Endothelial cell of umbilical vein (primary cell): ENCODE measurements around the gene NR6A1. TPM values are rescaled to one million over a fixed set of nuclear protein-coding genes. Genes with fewer than 3 reads are reported as not detected.

Experiments
- BruUV-seq: library from RNA; stranded (reverse); fragments of 400-500 nt; replicated peaks from 2 replicates; lab custom pipeline; 2021; lab: Mats Ljungman, UMichigan
- CTCF ChIA-PET: fragments of 300-600, 350-600 bp; sonication (Branson Sonifier 250); formaldehyde crosslinking; loops from one replicate; lab custom pipeline; 2021; ENCODE audit warnings: antibody characterized with exemption, inconsistent platforms; lab: Charles Lee
- POLR2A ChIA-PET: fragments of 300-600, 350-600 bp; sonication (Branson Sonifier 250); formaldehyde crosslinking; loops from one replicate; lab custom pipeline; 2021; ENCODE audit warnings: antibody characterized with exemption, inconsistent platforms; lab: Charles Lee
- DNase-seq: peaks from one replicate; pipeline ENCODE4 v3.0.0-alpha.2; 2011; ENCODE audit warnings: low read depth, low spot score
- FAIRE-seq: peaks from 2 replicates; lab custom pipeline; 2011; peaks lifted over from hg19 to GRCh38; lab: Jason Lieb, UNC
- H2AFZ ChIP-seq: 2 replicates; pipeline ENCODE4 v1.6.0; 2012; ENCODE audit warnings: low read depth, low read length, control low read depth, inconsistent platforms
- H3K27ac ChIP-seq: 2 replicates; pipeline ENCODE4 v1.5.1; 2011; ENCODE audit warnings: low read depth, mild to moderate bottlenecking, control low read depth, low read length, moderate library complexity; ENCODE audit not compliant: insufficient read depth
- H3K27me3 ChIP-seq, 2 experiments: 2 replicates each; pipeline versions ENCODE4 v1.6.0 to v1.6.1; 2011; ENCODE audit warnings: low read length in 2 of 2, mixed read lengths in 1 of 2; ENCODE audit not compliant: control insufficient read depth in 2 of 2, insufficient read depth in 2 of 2
- H3K36me3 ChIP-seq, 2 experiments: 2 replicates in 1 of 2; 3 replicates in 1 of 2; pipeline ENCODE4 v1.5.1; 2011; ENCODE audit warnings: low read length in 2 of 2, mild to moderate bottlenecking in 1 of 2, moderate library complexity in 1 of 2; ENCODE audit not compliant: control insufficient read depth in 2 of 2, insufficient read depth in 2 of 2; ENCODE audit errors: extremely low read depth in 1 of 2
- H3K4me1 ChIP-seq: 3 replicates; pipeline ENCODE4 v1.5.1; 2011; ENCODE audit warnings: mild to moderate bottlenecking, low read length; ENCODE audit not compliant: control insufficient read depth, insufficient read depth; ENCODE audit errors: extremely low read depth
- H3K4me2 ChIP-seq: 2 replicates; pipeline ENCODE4 v1.6.1; 2011; ENCODE audit warnings: low read length, control low read depth, mixed read lengths; ENCODE audit not compliant: insufficient read depth
- H3K4me3 ChIP-seq, 3 experiments: fragments of 200-600 bp in 1 of 3; sonication (generic), shearing (Covaris generic) in 1 of 3; replicated peaks in 1 of 3; 2 replicates each; pipeline ENCODE4 v1.5.1; 2011 to 2016; ENCODE audit warnings: control low read depth in 3 of 3, low read length in 3 of 3, mild to moderate bottlenecking in 2 of 3, inconsistent platforms in 1 of 3, low read depth in 1 of 3, moderate library complexity in 1 of 3; ENCODE audit not compliant: insufficient read depth in 1 of 3
- H3K79me2 ChIP-seq: 2 replicates; pipeline ENCODE4 v1.6.0; 2012; ENCODE audit warnings: low read length, inconsistent platforms; ENCODE audit not compliant: control insufficient read depth, insufficient read depth
- H3K9ac ChIP-seq: replicated peaks from 2 replicates; pipeline ENCODE3; 2011; ENCODE audit warnings: low read length, control low read depth; ENCODE audit not compliant: insufficient read depth; ENCODE audit errors: extremely low read depth
- H3K9me1 ChIP-seq: replicated peaks from 3 replicates; pipeline ENCODE4 v1.6.0; 2011; ENCODE audit warnings: mild to moderate bottlenecking, low read length; ENCODE audit not compliant: control insufficient read depth, insufficient read depth; ENCODE audit errors: extremely low read depth
- H3K9me3 ChIP-seq: replicated peaks from 2 replicates; pipeline ENCODE4 v1.5.1; 2012; ENCODE audit warnings: low read length, inconsistent platforms; ENCODE audit not compliant: control insufficient read depth, insufficient read depth
- H4K20me1 ChIP-seq: replicated peaks from 2 replicates; pipeline ENCODE3; 2011; ENCODE audit warnings: mild to moderate bottlenecking, low read length; ENCODE audit not compliant: control insufficient read depth, insufficient read depth; ENCODE audit errors: extremely low read depth
- CTCF ChIP-seq, 2 donors: IDR thresholded peaks; 1 replicate in 1 of 2; 2 replicates in 1 of 2; pipeline ENCODE4 v1.5.1; 2011; ENCODE audit warnings: low read length in 2 of 2, mild to moderate bottlenecking in 2 of 2, moderate library complexity in 2 of 2, control low read depth in 1 of 2, inconsistent platforms in 1 of 2, low read depth in 1 of 2; ENCODE audit not compliant: insufficient read depth in 1 of 2; ENCODE audit errors: extremely low read depth in 1 of 2
- EZH2 ChIP-seq: IDR thresholded peaks from 2 replicates; pipeline ENCODE4 v1.6.1; 2012; ENCODE audit warnings: borderline replicate concordance, low read depth, mild to moderate bottlenecking, moderate library complexity, low read length, inconsistent platforms; ENCODE audit not compliant: severe bottlenecking
- FOS ChIP-seq: IDR thresholded peaks from 2 replicates; pipeline ENCODE4 v1.6.1; 2011; ENCODE audit warnings: mild to moderate bottlenecking, low read length, moderate library complexity, borderline replicate concordance; ENCODE audit not compliant: insufficient read depth
- GATA2 ChIP-seq: IDR thresholded peaks from 2 replicates; pipeline ENCODE4 v1.7.0; 2011; ENCODE audit warnings: low read depth, mild to moderate bottlenecking, moderate library complexity, mixed read lengths, low read length; ENCODE audit not compliant: insufficient read length, insufficient read depth
- JUN ChIP-seq: IDR thresholded peaks from 2 replicates; pipeline ENCODE4 v1.6.1; 2011; ENCODE audit warnings: borderline replicate concordance, low read depth; ENCODE audit not compliant: insufficient read length, insufficient read depth
- MYC ChIP-seq: IDR thresholded peaks from one replicate; pipeline ENCODE4 v1.6.1; 2011; ENCODE audit warnings: mild to moderate bottlenecking, low read depth, low read length
- POLR2A ChIP-seq: IDR thresholded peaks from 2 replicates; pipeline ENCODE4 v1.6.1; 2012; ENCODE audit warnings: low read depth, mild to moderate bottlenecking, control low read depth, low read length
- POLR2AphosphoS5 ChIP-seq: IDR thresholded peaks from 2 replicates; pipeline ENCODE4 v1.6.1; 2012; ENCODE audit warnings: low read depth, mild to moderate bottlenecking, control low read depth, low read length, moderate library complexity; ENCODE audit not compliant: insufficient read depth
- dilution Hi-C: fragments of 300-500 bp; cut with MboI; formaldehyde crosslinking; loops from one replicate; pipeline ENCODE4 v1.15.0; 2019; ENCODE audit warnings: low sequenced_read_pairs; ENCODE audit not compliant: extremely low pct_ligation_motif_present
- intact Hi-C: fragments of 100-400 bp; cut with micrococcal nuclease; formaldehyde crosslinking; loops from one replicate; pipeline ENCODE4 v1.10.0; 2022
- polyA plus RNA-seq, 4 experiments: library from polyadenylated mRNA; depleted of rRNA in 3 of 4; stranded (reverse) in 3 of 4; unstranded in 1 of 4; fragments of >200 nt; gene quantifications; 2 replicates each; pipeline versions ENCODE4 v1.2.1 to v1.2.3, GENCODE V29; 2011 to 2012; ENCODE audit warnings: missing spikeins in 1 of 4
- total RNA-seq: library from RNA; stranded (reverse); gene quantifications from 2 replicates; pipeline ENCODE4 v1.2.3, GENCODE V29; 2021
- TF ChIP-seq, protein P1 (sequence below): IDR thresholded peaks from 2 replicates; pipeline ENCODE4 v1.6.1; 2011; ENCODE audit not compliant: insufficient read depth, insufficient read length

NR6A1 gene
- total and polyA plus RNA-seq, 2 donors (not counting 3 experiments of a cell fraction or from before 2014, with no cell fraction given), result 0.17 to 1.2 TPM

DNA sequence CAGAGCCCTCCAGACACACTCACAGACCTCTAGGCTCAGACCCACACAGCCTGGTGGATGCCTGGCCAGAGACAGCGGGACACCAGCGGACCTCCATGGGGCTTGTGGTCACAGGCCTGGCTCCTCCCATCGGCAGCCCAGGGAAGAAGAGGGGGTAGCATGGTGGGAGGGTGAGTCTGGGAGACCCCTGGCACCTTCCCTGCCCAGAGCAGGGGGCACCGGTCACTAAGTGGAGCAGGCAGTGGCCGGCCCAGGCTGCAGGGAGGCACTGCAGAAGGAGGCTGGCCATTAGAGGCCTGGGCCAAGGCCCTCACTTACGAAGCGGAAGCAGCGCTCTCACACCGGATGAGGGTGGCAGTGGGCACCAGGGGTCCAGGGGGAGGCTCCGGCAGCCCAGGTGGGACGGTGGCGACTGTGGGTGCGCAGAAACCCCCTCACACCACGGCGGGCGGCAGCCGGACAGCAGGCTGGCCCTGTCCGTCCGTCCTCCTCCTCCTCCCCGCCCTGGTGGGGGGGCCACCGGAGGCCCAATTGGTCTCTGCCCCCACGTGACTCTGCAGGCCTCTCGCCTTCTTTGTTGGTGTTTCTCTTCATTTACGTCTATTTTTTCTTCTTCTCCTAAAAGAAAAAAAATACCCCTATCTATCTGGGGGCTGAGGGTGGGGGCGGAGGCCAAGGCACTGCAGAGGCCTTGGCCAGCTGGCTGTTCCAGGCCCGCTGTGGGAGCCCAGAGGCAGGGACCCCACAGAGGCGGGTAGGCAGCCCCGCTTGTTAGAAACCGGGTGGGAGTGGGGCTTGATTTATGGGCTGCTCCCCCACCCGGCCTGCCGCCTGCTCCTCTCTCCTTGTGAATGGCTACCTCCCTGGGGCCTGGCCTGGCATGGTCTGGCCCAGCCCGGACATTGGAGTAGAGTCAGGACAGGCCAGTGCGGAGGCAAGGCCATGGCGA, 263.9 kb downstream of the NR6A1 start, which contains the start of gene NR5A1:
Gene NR5A1, minus strand, starts transcription at position 469 of the 949 bp plus-strand sequence. CDS start 4,004 bp downstream, outside the sequence.
- H2AFZ ChIP-seq, result no peak within 1 kb of the TSS
- H3K9me3 ChIP-seq, result no peaks in the 10 kb centered on the region
- ChIA-PET CTCF (interaction anchor here (1.3 kb wide), 1 partner anchor 16 kb away, joined by 4 read pairs; no protein-coding TSS in a partner anchor), POLR2A (no interaction called here)
- no peaks in the 10 kb centered on the region for H3K79me2 ChIP-seq
- H3K4me2 ChIP-seq, result no peak within 1 kb of the TSS
- no peaks in the 10 kb centered on the region for H3K36me3 ChIP-seq
- H4K20me1 ChIP-seq, result no peaks in the 10 kb centered on the region
- TF ChIP-seq GATA2, result no peak
- no peak for TF ChIP-seq CTCF (IDR thresholded peaks at IDR 0.05; ENCODE audit: extremely low read depth in 1 of 2, insufficient read depth in 1 of 2, low read depth in 1 of 2, low read length in 2 of 2)
- TF ChIP-seq, protein P1, sequence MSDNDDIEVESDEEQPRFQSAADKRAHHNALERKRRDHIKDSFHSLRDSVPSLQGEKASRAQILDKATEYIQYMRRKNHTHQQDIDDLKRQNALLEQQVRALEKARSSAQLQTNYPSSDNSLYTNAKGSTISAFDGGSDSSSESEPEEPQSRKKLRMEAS, result no peak
- TF ChIP-seq MYC, result no peak
- no peak for TF ChIP-seq POLR2AphosphoS5
- TF ChIP-seq JUN, result no peak
- TF ChIP-seq FOS, result no peak
- TF ChIP-seq EZH2, result no peak
- TF ChIP-seq POLR2A, result no peak
- no peaks in the 10 kb centered on the region for H3K9me1 ChIP-seq
- BruUV-seq, result no TSS peak
- H3K27ac ChIP-seq, result no peak within 1 kb of the TSS
- H3K4me1 ChIP-seq, result no peaks in the 10 kb centered on the region
- DNase-seq (no peak), FAIRE-seq (no peak)
- H3K4me3 ChIP-seq, result no peak within 1 kb of the TSS
- dilution Hi-C loops, result no loop called here
- no peak within 1 kb of the TSS for H3K9ac ChIP-seq
- peaks cover 27 to 38% of the 10 kb centered on the region in 2 experiments for H3K27me3 ChIP-seq
- intact Hi-C loops, result no loop called here
